SIG-M5 (cell line): ENCODE measurements around the gene LAMA2.
"Not testable (repeated sequence)": the region's sequence is repeated elsewhere in the genome, so short reads cannot be mapped to it uniquely, and the experiment has no call there.

Source experiments
- DNase-seq: peaks from one replicate; lab custom pipeline; 2025; lab: John Stamatoyannopoulos, UW

LAMA2 gene

GRCh38 chr6:129006724-129007514 is 124.0 kb downstream of the LAMA2 start:
- DNase-seq = no peak

- DNase-seq = no peak
Measured at GRCh38 chr6:129007701-129008373, 124.9 kb downstream of the LAMA2 start.

- DNase-seq = no peak
Measured at GRCh38 chr6:129008591-129008990, 125.7 kb downstream of the LAMA2 start.

GRCh38 chr6:129009851-129010250 is 126.9 kb downstream of the LAMA2 start:
- DNase-seq = no peak

- DNase-seq = no peak
Measured at GRCh38 chr6:129014302-129014701, 131.4 kb downstream of the LAMA2 start.

GRCh38 chr6:129015721-129016120 is 132.8 kb downstream of the LAMA2 start:
- DNase-seq = no peak

GRCh38 chr6:129016844-129017243 is 133.9 kb downstream of the LAMA2 start:
- DNase-seq = no peak

GRCh38 chr6:129022011-129022553 is 139.1 kb downstream of the LAMA2 start:
- DNase-seq = no peak

GRCh38 chr6:129026601-129027000 is 143.7 kb downstream of the LAMA2 start:
- DNase-seq = no peak

GRCh38 chr6:129029778-129030177 is 146.8 kb downstream of the LAMA2 start:
- no peak for DNase-seq

GRCh38 chr6:129030215-129030614 is 147.3 kb downstream of the LAMA2 start:
- DNase-seq = no peak

GRCh38 chr6:129031051-129031599 is 148.2 kb downstream of the LAMA2 start:
- DNase-seq = no peak

- no peak for DNase-seq
Measured at GRCh38 chr6:129032602-129033001, 149.7 kb downstream of the LAMA2 start.

GRCh38 chr6:129033180-129033579 is 150.2 kb downstream of the LAMA2 start:
- DNase-seq = no peak

- no peak for DNase-seq
Measured at GRCh38 chr6:129033581-129033980, 150.6 kb downstream of the LAMA2 start.

- DNase-seq = no peak
Measured at GRCh38 chr6:129041563-129041962, 158.6 kb downstream of the LAMA2 start.

GRCh38 chr6:129046526-129046925 is 163.6 kb downstream of the LAMA2 start:
- no peak for DNase-seq

- no peak for DNase-seq
Measured at GRCh38 chr6:129047834-129048233, 164.9 kb downstream of the LAMA2 start.

- no peak for DNase-seq
Measured at GRCh38 chr6:129050086-129050485, 167.1 kb downstream of the LAMA2 start.

GRCh38 chr6:129053143-129053542 is 170.2 kb downstream of the LAMA2 start:
- DNase-seq = not testable (repeated sequence)

- no peak for DNase-seq
Measured at GRCh38 chr6:129055796-129056195, 172.9 kb downstream of the LAMA2 start.

GRCh38 chr6:129059650-129060049 is 176.7 kb downstream of the LAMA2 start:
- DNase-seq = no peak

- DNase-seq = no peak
Measured at GRCh38 chr6:129069006-129069405, 186.1 kb downstream of the LAMA2 start.
